PFSK-1 (cell line): ENCODE results near the gene NAT9.

Experiments used
- POLR2AphosphoS5 ChIP-seq: IDR thresholded peaks from 2 replicates; pipeline ENCODE4 v1.6.1; 2012; ENCODE audit warnings: low read depth, mild to moderate bottlenecking, control low read depth, low read length, moderate library complexity
- SIN3A ChIP-seq: IDR thresholded peaks from 2 replicates; pipeline ENCODE4 v1.6.1; 2012; ENCODE audit warnings: mild to moderate bottlenecking, low read length, moderate library complexity, borderline replicate concordance; ENCODE audit not compliant: insufficient read depth
- TAF1 ChIP-seq: IDR thresholded peaks from 2 replicates; pipeline ENCODE4 v1.6.1; 2012; ENCODE audit warnings: low read length, control low read depth, borderline replicate concordance; ENCODE audit not compliant: insufficient read depth
- TF ChIP-seq, protein P1 (sequence below), 2 experiments: IDR thresholded peaks; 2 replicates each; pipeline versions ENCODE4 v1.6.1 to v1.8.0; 2011 to 2012; ENCODE audit warnings: low read depth in 2 of 2, low read length in 2 of 2, control low read depth in 1 of 2, inconsistent platforms in 1 of 2, mild to moderate bottlenecking in 1 of 2, moderate library complexity in 1 of 2; ENCODE audit not compliant: insufficient read depth in 1 of 2

GRCh38 chr17:74745548-74746177 lies 30.5 kb downstream of the NAT9 start:
- TF ChIP-seq TAF1 (no peak), POLR2AphosphoS5 (no peak), SIN3A (no peak)
- TF ChIP-seq, protein P1, sequence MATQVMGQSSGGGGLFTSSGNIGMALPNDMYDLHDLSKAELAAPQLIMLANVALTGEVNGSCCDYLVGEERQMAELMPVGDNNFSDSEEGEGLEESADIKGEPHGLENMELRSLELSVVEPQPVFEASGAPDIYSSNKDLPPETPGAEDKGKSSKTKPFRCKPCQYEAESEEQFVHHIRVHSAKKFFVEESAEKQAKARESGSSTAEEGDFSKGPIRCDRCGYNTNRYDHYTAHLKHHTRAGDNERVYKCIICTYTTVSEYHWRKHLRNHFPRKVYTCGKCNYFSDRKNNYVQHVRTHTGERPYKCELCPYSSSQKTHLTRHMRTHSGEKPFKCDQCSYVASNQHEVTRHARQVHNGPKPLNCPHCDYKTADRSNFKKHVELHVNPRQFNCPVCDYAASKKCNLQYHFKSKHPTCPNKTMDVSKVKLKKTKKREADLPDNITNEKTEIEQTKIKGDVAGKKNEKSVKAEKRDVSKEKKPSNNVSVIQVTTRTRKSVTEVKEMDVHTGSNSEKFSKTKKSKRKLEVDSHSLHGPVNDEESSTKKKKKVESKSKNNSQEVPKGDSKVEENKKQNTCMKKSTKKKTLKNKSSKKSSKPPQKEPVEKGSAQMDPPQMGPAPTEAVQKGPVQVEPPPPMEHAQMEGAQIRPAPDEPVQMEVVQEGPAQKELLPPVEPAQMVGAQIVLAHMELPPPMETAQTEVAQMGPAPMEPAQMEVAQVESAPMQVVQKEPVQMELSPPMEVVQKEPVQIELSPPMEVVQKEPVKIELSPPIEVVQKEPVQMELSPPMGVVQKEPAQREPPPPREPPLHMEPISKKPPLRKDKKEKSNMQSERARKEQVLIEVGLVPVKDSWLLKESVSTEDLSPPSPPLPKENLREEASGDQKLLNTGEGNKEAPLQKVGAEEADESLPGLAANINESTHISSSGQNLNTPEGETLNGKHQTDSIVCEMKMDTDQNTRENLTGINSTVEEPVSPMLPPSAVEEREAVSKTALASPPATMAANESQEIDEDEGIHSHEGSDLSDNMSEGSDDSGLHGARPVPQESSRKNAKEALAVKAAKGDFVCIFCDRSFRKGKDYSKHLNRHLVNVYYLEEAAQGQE (IDR thresholded peaks at IDR 0.05; ENCODE audit: insufficient read depth in 1 of 2, low read depth in 2 of 2, low read length in 2 of 2): no peak
